A673 (cell line): Measurements from ENCODE around the gene RASL10A.

Experiments
- EZH2 ChIP-seq: fragments of 200-600 bp; sonication (generic); IDR thresholded peaks from 2 replicates; pipeline ENCODE4 v1.6.1; 2017; ENCODE audit warnings: borderline replicate concordance, low read depth, mild to moderate bottlenecking, mixed read lengths, antibody characterized with exemption, low read length; ENCODE audit not compliant: poor library complexity, severe bottlenecking
- TF ChIP-seq, protein P1 (sequence below): fragments of 300-800, 200-600 bp; sonication (generic); conservative IDR thresholded peaks from 2 replicates; pipeline ENCODE4 v1.5.1; 2017; ENCODE audit warnings: low read depth, mild to moderate bottlenecking, antibody characterized with exemption, low read length, moderate library complexity, mixed read lengths

DNA sequence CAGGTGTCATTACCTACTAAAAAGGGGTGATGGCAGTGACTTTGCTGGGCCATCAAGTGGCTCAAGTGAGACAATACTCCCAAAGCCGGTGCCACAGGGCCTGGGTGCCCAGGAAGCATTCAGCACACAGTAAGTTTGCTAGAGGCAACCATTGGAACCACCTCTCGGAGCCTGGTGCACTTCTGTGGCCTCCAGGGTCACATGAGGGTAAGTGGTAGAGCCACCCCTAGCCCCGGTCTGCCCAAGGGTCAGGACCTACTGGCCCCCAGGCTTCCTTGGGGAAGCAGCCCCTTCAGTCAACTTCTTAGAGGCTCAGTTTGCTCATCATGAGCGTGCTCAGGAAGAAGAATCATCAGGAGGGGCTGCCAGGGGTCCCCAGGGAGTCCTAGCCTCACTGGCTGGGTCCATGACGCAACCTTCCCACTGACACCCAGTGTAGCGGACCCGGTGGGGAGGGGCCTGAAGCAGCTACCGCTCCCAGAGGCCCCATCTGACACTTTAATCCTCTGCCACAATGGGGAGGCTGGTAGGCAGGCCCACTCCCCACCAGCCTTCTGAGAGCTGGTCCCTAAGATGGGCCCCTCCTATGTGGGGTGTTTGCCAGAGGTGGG lies 17.5 kb upstream of the RASL10A start:
- TF ChIP-seq EZH2, result no peak
- TF ChIP-seq, protein P1, sequence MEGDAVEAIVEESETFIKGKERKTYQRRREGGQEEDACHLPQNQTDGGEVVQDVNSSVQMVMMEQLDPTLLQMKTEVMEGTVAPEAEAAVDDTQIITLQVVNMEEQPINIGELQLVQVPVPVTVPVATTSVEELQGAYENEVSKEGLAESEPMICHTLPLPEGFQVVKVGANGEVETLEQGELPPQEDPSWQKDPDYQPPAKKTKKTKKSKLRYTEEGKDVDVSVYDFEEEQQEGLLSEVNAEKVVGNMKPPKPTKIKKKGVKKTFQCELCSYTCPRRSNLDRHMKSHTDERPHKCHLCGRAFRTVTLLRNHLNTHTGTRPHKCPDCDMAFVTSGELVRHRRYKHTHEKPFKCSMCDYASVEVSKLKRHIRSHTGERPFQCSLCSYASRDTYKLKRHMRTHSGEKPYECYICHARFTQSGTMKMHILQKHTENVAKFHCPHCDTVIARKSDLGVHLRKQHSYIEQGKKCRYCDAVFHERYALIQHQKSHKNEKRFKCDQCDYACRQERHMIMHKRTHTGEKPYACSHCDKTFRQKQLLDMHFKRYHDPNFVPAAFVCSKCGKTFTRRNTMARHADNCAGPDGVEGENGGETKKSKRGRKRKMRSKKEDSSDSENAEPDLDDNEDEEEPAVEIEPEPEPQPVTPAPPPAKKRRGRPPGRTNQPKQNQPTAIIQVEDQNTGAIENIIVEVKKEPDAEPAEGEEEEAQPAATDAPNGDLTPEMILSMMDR, result no peak
